Caco-2 (cell line): ENCODE data around the gene SEPTIN14. TPM values are rescaled to one million over a fixed set of nuclear protein-coding genes. Genes with fewer than 3 reads are reported as not detected.
"Not testable (repeated sequence)": the region's sequence is repeated elsewhere in the genome, so short reads cannot be mapped to it uniquely, and the experiment has no call there.

Experiments
- BruUV-seq: library from RNA; stranded (reverse); fragments of 400-500 nt; replicated peaks from 2 replicates; lab custom pipeline; 2021; lab: Mats Ljungman, UMichigan
- CTCF ChIA-PET: fragments of 300-600 bp; sonication (Branson Sonifier 250); formaldehyde crosslinking; loops from one replicate; lab custom pipeline; 2022; ENCODE audit warnings: antibody characterized with exemption; lab: Charles Lee
- POLR2A ChIA-PET: fragments of 300-600 bp; sonication (Branson Sonifier 250); formaldehyde crosslinking; loops from one replicate; lab custom pipeline; 2022; ENCODE audit warnings: antibody characterized with exemption; lab: Charles Lee
- DNase-seq, 2 experiments: peaks; one replicate each; pipeline versions ENCODE4 v3.0.0 to v3.0.0-alpha.2; 2020 to 2022
- H3K27me3 ChIP-seq: replicated peaks from 2 replicates; pipeline ENCODE4 v1.6.0; 2011; ENCODE audit warnings: low read length; ENCODE audit not compliant: control insufficient read depth, insufficient read depth
- H3K36me3 ChIP-seq: 2 replicates; pipeline ENCODE4 v1.5.1; 2011; ENCODE audit warnings: low read length; ENCODE audit not compliant: control insufficient read depth, insufficient read depth
- H3K4me1 ChIP-seq: fragments of 250-450 bp; sonication (Bioruptor Pico); 2 replicates; pipeline ENCODE4 v1.5.1; 2020; ENCODE audit warnings: mild to moderate bottlenecking
- H3K4me3 ChIP-seq: 2 replicates; pipeline ENCODE4 v1.5.1; 2011; ENCODE audit warnings: low read depth, mild to moderate bottlenecking, control low read depth, low read length
- H3K9me3 ChIP-seq: fragments of 250-450 bp; sonication (Bioruptor Pico); 2 replicates; pipeline ENCODE4 v1.5.1; 2020; ENCODE audit warnings: mild to moderate bottlenecking, moderate library complexity
- H3K27ac Mint-ChIP-seq: one replicate; pipeline ENCODE4 v1.8.0; 2022; ENCODE audit warnings: mixed read lengths; ENCODE audit not compliant: unreplicated experiment
- H3K27me3 Mint-ChIP-seq: one replicate; pipeline ENCODE4 v1.8.0; 2022; ENCODE audit warnings: mixed read lengths; ENCODE audit not compliant: insufficient read depth, unreplicated experiment
- H3K36me3 Mint-ChIP-seq: one replicate; pipeline ENCODE4 v1.8.0; 2022; ENCODE audit warnings: mild to moderate bottlenecking, mixed read lengths; ENCODE audit not compliant: insufficient read depth, unreplicated experiment
- H3K4me1 Mint-ChIP-seq: one replicate; pipeline ENCODE4 v1.8.0; 2022; ENCODE audit warnings: low read depth, mixed read lengths; ENCODE audit not compliant: unreplicated experiment
- H3K4me3 Mint-ChIP-seq: one replicate; pipeline ENCODE4 v1.8.0; 2022; ENCODE audit warnings: mild to moderate bottlenecking, moderate library complexity, mixed read lengths; ENCODE audit not compliant: unreplicated experiment
- H3K9me3 Mint-ChIP-seq: one replicate; pipeline ENCODE4 v1.8.0; 2022; ENCODE audit warnings: mixed read lengths; ENCODE audit not compliant: unreplicated experiment
- intact Hi-C: fragments of 100-400 bp; cut with micrococcal nuclease; formaldehyde crosslinking; loops from one replicate; pipeline ENCODE4 v1.10.0; 2022; ENCODE audit not compliant: unreplicated experiment
- total RNA-seq: library from RNA; stranded (reverse); gene quantifications from 2 replicates; pipeline ENCODE4 v1.2.3, GENCODE V29; 2022
- TF ChIP-seq, protein P1 (sequence below), 2 experiments: fragments of 200-600 bp in 1 of 2; IDR thresholded peaks; 1 replicate in 1 of 2; 2 replicates in 1 of 2; pipeline versions ENCODE4 v1.5.1 to v1.8.0; 2011 to 2022; ENCODE audit warnings: antibody characterized with exemption in 1 of 2, control low read depth in 1 of 2, inconsistent platforms in 1 of 2, low read depth in 1 of 2, low read length in 1 of 2, mild to moderate bottlenecking in 1 of 2, moderate library complexity in 1 of 2; ENCODE audit not compliant: insufficient read depth in 1 of 2, severe bottlenecking in 1 of 2, unreplicated experiment in 1 of 2

The SEPTIN14 gene
- total RNA-seq, 1 experiment from 2014 or later, result not detected

DNA sequence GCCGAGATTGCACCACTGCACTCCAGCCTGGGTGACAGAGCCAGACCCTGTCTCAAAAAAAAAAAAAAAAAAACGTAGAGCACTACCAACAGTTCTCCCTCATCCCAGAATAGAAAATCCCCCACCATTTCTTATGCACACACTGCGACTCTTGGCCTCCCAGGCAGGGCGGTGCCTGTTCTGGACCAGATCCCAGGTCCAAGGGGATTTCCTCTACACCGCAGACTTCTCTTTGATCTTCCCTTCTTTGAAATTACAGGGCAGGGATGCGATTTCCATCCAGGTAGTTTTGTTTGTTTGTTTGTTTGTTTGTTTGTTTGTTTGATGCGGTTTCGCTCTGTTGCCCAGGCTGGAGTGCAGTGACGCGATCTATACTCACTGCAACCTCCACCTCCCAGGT is 91.8 kb downstream of the SEPTIN14 start:
- POLR2A ChIA-PET, result no interaction called here

DNA sequence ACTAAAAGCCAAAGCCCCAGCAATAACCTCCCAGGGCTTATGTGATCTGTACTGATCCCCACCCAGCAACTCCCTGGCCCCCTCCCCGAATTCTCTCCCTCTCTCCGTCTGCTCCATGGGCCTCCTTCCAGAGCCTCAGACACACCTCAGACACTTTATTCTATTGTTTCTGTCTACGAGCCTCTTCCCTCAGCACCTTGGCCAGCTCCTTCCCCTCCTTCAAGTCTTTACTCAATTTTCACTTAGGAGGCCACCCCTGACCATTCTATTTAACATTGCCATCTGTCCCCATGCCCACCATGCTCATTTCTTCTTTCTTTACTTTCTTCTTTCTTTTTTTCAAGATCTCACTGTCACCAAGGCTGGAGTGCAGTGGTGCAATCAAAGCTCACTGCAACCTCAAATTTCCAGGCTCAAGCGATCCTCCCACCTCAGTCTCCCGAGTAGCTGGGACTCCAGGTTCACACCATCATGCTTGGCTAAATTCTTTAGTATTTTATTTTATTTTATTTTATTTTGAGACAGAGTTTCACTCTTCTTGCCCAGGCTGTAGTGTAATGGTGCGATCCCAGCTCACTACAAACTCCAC is 109.2 kb downstream of the SEPTIN14 start:
- BruUV-seq, H3K27me3 Mint-ChIP-seq, H3K36me3 Mint-ChIP-seq, H3K4me1 Mint-ChIP-seq, H3K9me3 ChIP-seq, H3K9me3 Mint-ChIP-seq, CTCF ChIA-PET, POLR2A ChIA-PET, H3K4me3 ChIP-seq, H3K36me3 ChIP-seq, H3K4me3 Mint-ChIP-seq, H3K27me3 ChIP-seq, H3K4me1 ChIP-seq, H3K27ac Mint-ChIP-seq, DNase-seq, intact Hi-C loops: not testable (repeated sequence)

More for the DNA sequence above, 91.8 kb downstream of the SEPTIN14 start:
- H3K4me1 ChIP-seq, result no peaks in the 10 kb centered on the region
- no peaks in the 10 kb centered on the region for H3K36me3 ChIP-seq
- no peaks in the 10 kb centered on the region for H3K27me3 ChIP-seq
- H3K4me3 ChIP-seq, result no peak overlapping the region
- Mint-ChIP-seq H3K4me3 (no peak overlapping the region), H3K27ac (no peak overlapping the region), H3K27me3 (no peaks in the 10 kb centered on the region), H3K36me3 (no peaks in the 10 kb centered on the region), H3K4me1 (no peaks in the 10 kb centered on the region), H3K9me3 (no peaks in the 10 kb centered on the region)
- H3K9me3 ChIP-seq, result no peaks in the 10 kb centered on the region
- intact Hi-C loops, result no loop called here
- TF ChIP-seq, protein P1, sequence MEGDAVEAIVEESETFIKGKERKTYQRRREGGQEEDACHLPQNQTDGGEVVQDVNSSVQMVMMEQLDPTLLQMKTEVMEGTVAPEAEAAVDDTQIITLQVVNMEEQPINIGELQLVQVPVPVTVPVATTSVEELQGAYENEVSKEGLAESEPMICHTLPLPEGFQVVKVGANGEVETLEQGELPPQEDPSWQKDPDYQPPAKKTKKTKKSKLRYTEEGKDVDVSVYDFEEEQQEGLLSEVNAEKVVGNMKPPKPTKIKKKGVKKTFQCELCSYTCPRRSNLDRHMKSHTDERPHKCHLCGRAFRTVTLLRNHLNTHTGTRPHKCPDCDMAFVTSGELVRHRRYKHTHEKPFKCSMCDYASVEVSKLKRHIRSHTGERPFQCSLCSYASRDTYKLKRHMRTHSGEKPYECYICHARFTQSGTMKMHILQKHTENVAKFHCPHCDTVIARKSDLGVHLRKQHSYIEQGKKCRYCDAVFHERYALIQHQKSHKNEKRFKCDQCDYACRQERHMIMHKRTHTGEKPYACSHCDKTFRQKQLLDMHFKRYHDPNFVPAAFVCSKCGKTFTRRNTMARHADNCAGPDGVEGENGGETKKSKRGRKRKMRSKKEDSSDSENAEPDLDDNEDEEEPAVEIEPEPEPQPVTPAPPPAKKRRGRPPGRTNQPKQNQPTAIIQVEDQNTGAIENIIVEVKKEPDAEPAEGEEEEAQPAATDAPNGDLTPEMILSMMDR (IDR thresholded peaks at IDR 0.05; ENCODE audit: insufficient read depth in 1 of 2, low read depth in 1 of 2, low read length in 1 of 2, severe bottlenecking in 1 of 2, unreplicated experiment in 1 of 2), result no peak
- no TSS peak for BruUV-seq
- CTCF ChIA-PET, result no interaction called here
- DNase-seq, result no peak

DNA sequence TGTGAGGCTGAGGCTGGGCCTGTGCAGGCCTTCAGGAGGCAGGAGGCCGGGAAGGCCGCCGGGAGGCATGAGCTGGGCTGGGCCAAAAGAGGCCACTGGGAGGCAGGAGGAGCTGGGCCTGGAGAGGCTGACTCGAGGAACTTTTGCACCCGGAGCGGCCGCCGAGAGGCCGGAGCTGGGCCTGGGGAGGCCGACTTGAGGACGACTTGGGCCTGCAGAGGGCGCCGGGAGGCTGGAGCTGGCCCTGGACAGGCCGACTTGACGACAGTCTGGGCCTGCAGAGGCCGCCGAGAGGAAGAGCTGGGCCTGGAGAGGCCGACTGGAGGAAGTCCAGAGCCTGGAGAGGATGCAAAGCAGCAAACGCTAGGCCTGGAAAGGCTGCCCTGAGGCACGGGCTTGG is 117.8 kb downstream of the SEPTIN14 start:
- H3K4me3 Mint-ChIP-seq, H3K9me3 ChIP-seq, H3K9me3 Mint-ChIP-seq, H3K4me1 Mint-ChIP-seq, H3K27me3 Mint-ChIP-seq, POLR2A ChIA-PET, H3K36me3 Mint-ChIP-seq, CTCF ChIA-PET, H3K4me3 ChIP-seq, BruUV-seq, H3K36me3 ChIP-seq, H3K27me3 ChIP-seq, DNase-seq, H3K4me1 ChIP-seq: not testable (repeated sequence)
- H3K27ac Mint-ChIP-seq, result peak overlapping the region; percentile 64
- intact Hi-C loops, result loop anchor here (10.0 kb wide), 1 partner anchor 330 kb away; no protein-coding TSS in a partner anchor

Other genes starting within 250 kb of the SEPTIN14 start
- gene ZNF713, start 24.7 kb upstream of the SEPTIN14 start, total RNA-seq, result 1.9 and 2.8 TPM in 2 replicates
- 18.9 and 22.7 TPM in 2 replicates for gene MRPS17, start 89.1 kb upstream of the SEPTIN14 start, total RNA-seq
- 59.3 and 63.4 TPM in 2 replicates for gene NIPSNAP2, start 101.8 kb upstream of the SEPTIN14 start, total RNA-seq
- gene PSPH, start 188.7 kb upstream of the SEPTIN14 start, total RNA-seq, result 107 and 111 TPM in 2 replicates
- gene CCT6A, start 189.0 kb upstream of the SEPTIN14 start, total RNA-seq, result 242 and 248 TPM in 2 replicates
- 150 and 172 TPM in 2 replicates for gene SUMF2, start 201.5 kb upstream of the SEPTIN14 start, total RNA-seq
- 1.1 and 1.6 TPM in 2 replicates for gene PHKG1, start 230.2 kb upstream of the SEPTIN14 start, total RNA-seq
- 454 and 459 TPM in 2 replicates for gene CHCHD2, start 243.7 kb upstream of the SEPTIN14 start, total RNA-seq